SK-N-SH (cell line): ENCODE results near the gene NEUROG1. TPM values are rescaled to one million over a fixed set of nuclear protein-coding genes. Genes with fewer than 3 reads are reported as not detected.

Experiments
- CTCF ChIA-PET: fragments of 300-600, 350-600 bp; formaldehyde crosslinking; extraction: SDS; loops from one replicate; lab custom pipeline; 2021; lab: Yijun Ruan, JAX
- POLR2A ChIA-PET: fragments of 350-600 bp; sonication (Branson Sonifier 250); formaldehyde crosslinking; extraction: SDS; loops from one replicate; lab custom pipeline; 2020; ENCODE audit warnings: antibody characterized with exemption, inconsistent platforms; lab: Yijun Ruan, JAX
- DNase-seq: peaks from one replicate; pipeline ENCODE4 v3.0.0; 2012
- H2AFZ ChIP-seq: fragments of 200-600 bp; sonication (generic); 2 replicates; pipeline ENCODE4 v1.8.1; 2016; ENCODE audit warnings: antibody characterized with exemption, mild to moderate bottlenecking, low read depth
- H3F3A ChIP-seq: fragments of 200-600 bp; sonication (generic); replicated peaks from 2 replicates; pipeline ENCODE3; 2016; ENCODE audit warnings: antibody characterized with exemption, mild to moderate bottlenecking; ENCODE audit not compliant: insufficient read depth
- H3K27ac ChIP-seq, 2 experiments: fragments of 200-500 bp in 1 of 2; fragments of 200-600 bp in 1 of 2; sonication (Bioruptor generic) in 1 of 2; sonication (generic), shearing (Covaris generic) in 1 of 2; 2 replicates each; pipeline versions ENCODE4 v1.5.1 to v1.6.1; 2014 to 2016; ENCODE audit warnings: low read depth in 2 of 2, inconsistent platforms in 1 of 2, low read length in 1 of 2, mild to moderate bottlenecking in 1 of 2, mixed read lengths in 1 of 2
- H3K27me3 ChIP-seq: fragments of 200-600 bp; sonication (generic), shearing (Covaris generic); 2 replicates; pipeline ENCODE4 v1.6.1; 2016; ENCODE audit warnings: mixed run types; ENCODE audit not compliant: insufficient read depth
- H3K36me3 ChIP-seq, 2 experiments: fragments of 200-500 bp in 1 of 2; fragments of 200-600 bp in 1 of 2; sonication (Bioruptor generic) in 1 of 2; sonication (generic) in 1 of 2; replicated peaks in 1 of 2; 2 replicates each; pipeline versions ENCODE3 to v1.5.1; 2014 to 2016; ENCODE audit warnings: low read length in 1 of 2, mild to moderate bottlenecking in 1 of 2; ENCODE audit not compliant: insufficient read depth in 2 of 2, control insufficient read depth in 1 of 2
- H3K4me1 ChIP-seq, 2 experiments: fragments of 200-500 bp in 1 of 2; fragments of 200-600 bp in 1 of 2; sonication (Bioruptor generic) in 1 of 2; sonication (generic), shearing (Covaris generic) in 1 of 2; 2 replicates each; pipeline versions ENCODE4 v1.5.1 to v1.6.1; 2014 to 2016; ENCODE audit warnings: low read depth in 1 of 2, low read length in 1 of 2, mixed run types in 1 of 2; ENCODE audit not compliant: insufficient read depth in 2 of 2, control insufficient read depth in 1 of 2
- H3K4me2 ChIP-seq: fragments of 200-600 bp; sonication (generic), shearing (Covaris generic); 2 replicates; pipeline ENCODE4 v1.6.1; 2017; ENCODE audit warnings: mixed run types
- H3K4me3 ChIP-seq, 2 experiments: fragments of 200-500 bp in 1 of 2; fragments of 200-600 bp in 1 of 2; sonication (Bioruptor generic) in 1 of 2; sonication (generic), shearing (Covaris generic) in 1 of 2; 2 replicates each; pipeline versions ENCODE4 v1.5.1 to v1.8.1; 2014 to 2016; ENCODE audit warnings: low read depth in 2 of 2, inconsistent platforms in 1 of 2, low read length in 1 of 2, mild to moderate bottlenecking in 1 of 2, mixed read lengths in 1 of 2, moderate library complexity in 1 of 2
- H3K79me2 ChIP-seq: fragments of 200-600 bp; sonication (generic); 2 replicates; pipeline ENCODE4 v1.8.1; 2017; ENCODE audit warnings: mild to moderate bottlenecking; ENCODE audit not compliant: insufficient read depth
- H3K9ac ChIP-seq: fragments of 200-600 bp; sonication (generic); 2 replicates; pipeline ENCODE4 v1.6.1; 2017; ENCODE audit warnings: mixed run types
- H3K9me2 ChIP-seq: fragments of 200-600 bp; sonication (generic); 2 replicates; pipeline ENCODE4 v1.6.1; 2017; ENCODE audit warnings: mixed run types
- H3K9me3 ChIP-seq: fragments of 200-600 bp; sonication (generic); 2 replicates; pipeline ENCODE4 v1.6.1; 2017; ENCODE audit warnings: mixed run types, mild to moderate bottlenecking, moderate library complexity
- H4K20me1 ChIP-seq: fragments of 200-600 bp; sonication (generic); 2 replicates; pipeline ENCODE4 v1.6.1; 2017; ENCODE audit warnings: mild to moderate bottlenecking, mixed run types; ENCODE audit not compliant: insufficient read depth
- CHD2 ChIP-seq: fragments of 150-350 bp; IDR thresholded peaks from 2 replicates; pipeline ENCODE4 v1.6.1; 2018; ENCODE audit warnings: low read length; ENCODE audit not compliant: partially characterized antibody
- ELF1 ChIP-seq: IDR thresholded peaks from 2 replicates; pipeline ENCODE4 v1.4.0; 2012
- FOSL2 ChIP-seq: IDR thresholded peaks from 2 replicates; pipeline ENCODE4 v1.4.0; 2012; ENCODE audit warnings: low read depth, mild to moderate bottlenecking, moderate library complexity, borderline replicate concordance
- FOXM1 ChIP-seq: IDR thresholded peaks from 2 replicates; pipeline ENCODE4 v1.4.0; 2012; ENCODE audit warnings: low read depth, mild to moderate bottlenecking
- GABPA ChIP-seq: IDR thresholded peaks from 2 replicates; pipeline ENCODE4 v1.4.0; 2012; ENCODE audit warnings: low read depth, mild to moderate bottlenecking
- MEF2A ChIP-seq: IDR thresholded peaks from 2 replicates; pipeline ENCODE4 v1.4.0; 2012; ENCODE audit warnings: low read depth, borderline replicate concordance
- POLR2AphosphoS5 ChIP-seq: IDR thresholded peaks from 2 replicates; pipeline ENCODE4 v1.6.1; 2012; ENCODE audit warnings: low read depth, low read length
- RAD21 ChIP-seq: IDR thresholded peaks from 2 replicates; pipeline ENCODE4 v1.6.1; 2012; ENCODE audit warnings: mild to moderate bottlenecking, low read length
- REST ChIP-seq: IDR thresholded peaks from 2 replicates; pipeline ENCODE4 v1.6.1; 2012; ENCODE audit warnings: mild to moderate bottlenecking, low read depth, low read length, moderate library complexity
- SIN3A ChIP-seq: IDR thresholded peaks from 2 replicates; pipeline ENCODE4 v1.6.1; 2012; ENCODE audit warnings: low read depth, mild to moderate bottlenecking, low read length, moderate library complexity, borderline replicate concordance
- SMC3 ChIP-seq: IDR thresholded peaks from 2 replicates; pipeline ENCODE4 v1.6.1; 2012; ENCODE audit warnings: low read depth, low read length, improper control_type of control experiment
- TEAD4 ChIP-seq: IDR thresholded peaks from 2 replicates; pipeline ENCODE4 v1.4.0; 2012; ENCODE audit warnings: mild to moderate bottlenecking, borderline replicate concordance; ENCODE audit not compliant: insufficient read depth
- USF1 ChIP-seq: IDR thresholded peaks from 2 replicates; pipeline ENCODE4 v1.4.0; 2012; ENCODE audit warnings: low read depth, borderline replicate concordance
- YY1 ChIP-seq: IDR thresholded peaks from 2 replicates; pipeline ENCODE4 v1.4.0; 2012; ENCODE audit warnings: low read depth, mild to moderate bottlenecking
- ZBTB33 ChIP-seq: IDR thresholded peaks from 2 replicates; pipeline ENCODE4 v1.4.0; 2012; ENCODE audit warnings: low read depth, borderline replicate concordance
- WGBS: methylation state at CpG from one replicate; pipeline ENCODE4 v1.1.6; 2017; ENCODE audit warnings: low lambda C conversion rate; 5-methylcytosine and 5-hydroxymethylcytosine counted together
- polyA plus RNA-seq, 3 experiments: library from polyadenylated mRNA; depleted of rRNA; stranded (reverse); fragments of >200 nt; gene quantifications; 2 replicates each; pipeline ENCODE4 v1.2.3, GENCODE V29; 2012

NEUROG1 gene
- polyA plus RNA-seq, 1 of the 3 experiments (the other 2 are of a cell fraction), result not detected

- peak overlapping the region; percentile 45; the same call in 1 of the 2 replicates for H3K9ac ChIP-seq
- ChIA-PET CTCF (interaction anchor here (1.0 to 2.2 kb wide), 4 partner anchors 12 to 57 kb away, joined by 3 to 17 read pairs (median 6); no protein-coding TSS in a partner anchor), POLR2A (no interaction called here)
- no peaks in the 10 kb centered on the region for H4K20me1 ChIP-seq
- H2AFZ ChIP-seq, result peak overlapping the region; percentile 82; the same call in 1 of the 2 replicates
- 79% methylated on average over 5 of the region's 5 CpGs for WGBS
- no peaks in the 10 kb centered on the region for H3K9me3 ChIP-seq
- H3K36me3 ChIP-seq, result no peaks in the 10 kb centered on the region
- H3K4me1 ChIP-seq, result peaks cover 5 to 14% of the 10 kb centered on the region in 2 experiments; a peak in 3 of 4 replicates
- peak overlapping the region in 1 of 2 experiments; percentile 76; a peak in 2 of 4 replicates for H3K27ac ChIP-seq
- no peak overlapping the region for H3K4me3 ChIP-seq
- TF ChIP-seq ELF1 (no peak), FOSL2 (no peak), RAD21 (no peak), POLR2AphosphoS5 (no peak), SMC3 (no peak), REST (no peak), MEF2A (no peak), CHD2 (no peak), USF1 (no peak), YY1 (no peak), SIN3A (no peak), TEAD4 (no peak), GABPA (no peak), FOXM1 (no peak), ZBTB33 (no peak)
- H3K27me3 ChIP-seq, result no peaks in the 10 kb centered on the region
- no peak for DNase-seq
- H3K4me2 ChIP-seq, result peak overlapping the region; percentile 38
- no peaks in the 10 kb centered on the region for H3K79me2 ChIP-seq
- peaks cover 13% of the 10 kb centered on the region for H3F3A ChIP-seq
- H3K9me2 ChIP-seq, result no peaks in the 10 kb centered on the region
These were observed 41.6 kb downstream of the NEUROG1 start for GRCh38 chr5:135494196-135494595.
